HG02885 (cell line): Measurements from ENCODE around the gene RAB35.
A peak's percentile ranks its signal among the peaks of the same experiment; 100 is the strongest.

Source experiments
- ATAC-seq: cut with Tn5 transposase; IDR thresholded peaks from one replicate; pipeline ENCODE4 v1.9.1; 2021; ENCODE audit warnings: mild to moderate bottlenecking; ENCODE audit not compliant: unreplicated experiment, poor library complexity

Gene RAB35

DNA sequence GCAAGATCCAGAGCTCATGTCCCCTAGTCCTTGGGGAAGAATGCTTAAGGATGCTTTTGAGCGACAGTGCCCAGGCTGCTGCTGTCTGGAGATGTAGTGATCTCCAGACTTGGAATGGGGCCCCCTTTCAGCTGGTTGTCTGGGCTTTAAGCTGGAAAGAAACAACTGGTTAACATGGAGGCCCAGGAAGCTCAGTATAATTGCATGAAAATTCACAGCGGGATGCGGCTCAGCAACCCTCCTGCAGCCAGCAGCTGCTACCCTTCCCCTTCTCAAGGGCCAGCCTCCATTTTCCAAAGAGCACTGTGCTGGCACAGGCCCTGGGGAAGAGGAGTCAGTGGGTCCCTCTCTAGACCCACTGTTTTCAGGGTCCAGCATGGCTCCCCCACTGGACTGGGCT, 26.3 kb downstream of the RAB35 start:
- no peak for ATAC-seq

GRCh38 chr12:120089796-120090195, 26.8 kb downstream of the RAB35 start:
- no peak for ATAC-seq

DNA sequence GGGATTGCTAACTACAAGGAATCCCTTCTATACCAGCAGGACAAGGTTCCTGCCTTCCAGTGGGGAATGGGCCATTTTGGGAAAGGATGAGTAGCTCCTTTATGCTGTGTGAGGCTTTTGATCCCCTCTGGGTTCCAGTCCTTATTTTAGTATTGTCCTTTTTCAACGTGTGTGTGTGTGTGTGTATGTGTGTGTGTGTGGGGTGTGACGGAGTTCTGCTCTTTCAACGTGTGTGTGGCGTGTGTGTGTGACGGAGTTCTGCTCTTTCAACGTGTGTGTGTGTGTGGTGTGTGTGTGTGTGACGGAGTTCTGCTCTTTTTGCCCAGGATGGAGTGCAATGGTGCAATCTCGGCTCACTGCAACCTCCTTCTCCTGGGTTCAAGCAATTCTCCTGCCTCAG, 27.4 kb downstream of the RAB35 start:
- ATAC-seq = no peak

DNA sequence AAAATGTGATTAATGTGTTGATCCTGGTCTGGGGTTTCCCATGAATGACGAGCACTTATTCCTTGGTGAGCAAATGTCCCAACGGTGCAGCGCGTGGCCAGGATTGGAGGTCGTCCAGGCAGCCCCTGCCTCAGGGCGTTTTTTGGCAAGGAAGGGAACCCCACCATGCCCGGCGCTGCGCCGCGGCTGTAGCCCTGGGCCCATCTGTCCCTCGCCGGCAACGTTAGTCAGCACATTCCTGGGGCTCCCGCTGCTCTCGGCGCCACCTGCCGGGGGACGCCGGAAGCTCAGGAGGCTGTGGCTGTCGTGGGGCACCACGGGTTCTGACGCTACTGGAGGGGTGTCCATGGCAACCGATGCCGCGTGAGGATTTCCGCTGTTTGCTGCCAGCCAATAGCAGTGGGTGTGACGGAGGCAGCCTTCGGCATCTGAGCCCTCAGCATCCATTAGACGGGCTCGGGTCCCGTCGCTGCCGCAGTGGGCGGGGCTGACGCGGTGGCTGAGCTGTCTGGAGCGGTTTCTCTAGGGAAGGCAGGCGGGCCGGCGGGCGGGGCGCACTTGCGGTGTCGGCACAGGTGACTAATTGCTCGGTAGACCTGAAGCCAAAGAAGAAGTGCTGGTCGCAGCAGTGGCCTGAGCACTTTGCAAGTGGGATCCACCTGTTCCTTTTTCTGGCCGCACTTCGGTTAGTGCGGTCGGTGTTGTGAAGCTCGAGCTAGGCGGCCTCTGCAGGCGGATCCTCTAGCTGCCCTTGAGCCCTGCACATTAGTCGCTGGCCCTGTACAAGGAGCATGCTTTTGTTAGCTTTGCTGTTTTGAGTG, 29.5 kb downstream of the RAB35 start:
- ATAC-seq = peak; percentile 96

GRCh38 chr12:120085920-120086645, 30.5 kb downstream of the RAB35 start:
- ATAC-seq = no peak

DNA sequence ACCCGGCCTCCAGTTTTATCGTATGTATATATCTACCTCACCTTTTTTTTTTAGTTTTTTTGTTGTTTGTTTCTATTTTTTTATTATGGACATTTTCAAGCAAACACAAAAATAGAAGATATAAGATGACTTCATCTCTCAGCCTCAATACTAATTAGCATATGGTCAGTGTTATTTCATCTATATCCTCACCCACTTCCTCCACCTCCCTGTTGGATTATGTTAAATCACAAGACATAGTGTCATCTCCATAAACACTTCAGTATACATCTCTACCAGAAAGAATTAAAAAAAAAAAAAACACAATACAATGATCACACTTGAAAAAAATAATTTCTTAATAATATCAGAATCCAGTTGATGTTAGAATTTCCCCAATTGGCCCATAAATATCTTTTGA, 34.9 kb downstream of the RAB35 start:
- no peak for ATAC-seq

- no peak for ATAC-seq
Observed at GRCh38 chr12:120079411-120080400, 36.8 kb downstream of the RAB35 start.

DNA sequence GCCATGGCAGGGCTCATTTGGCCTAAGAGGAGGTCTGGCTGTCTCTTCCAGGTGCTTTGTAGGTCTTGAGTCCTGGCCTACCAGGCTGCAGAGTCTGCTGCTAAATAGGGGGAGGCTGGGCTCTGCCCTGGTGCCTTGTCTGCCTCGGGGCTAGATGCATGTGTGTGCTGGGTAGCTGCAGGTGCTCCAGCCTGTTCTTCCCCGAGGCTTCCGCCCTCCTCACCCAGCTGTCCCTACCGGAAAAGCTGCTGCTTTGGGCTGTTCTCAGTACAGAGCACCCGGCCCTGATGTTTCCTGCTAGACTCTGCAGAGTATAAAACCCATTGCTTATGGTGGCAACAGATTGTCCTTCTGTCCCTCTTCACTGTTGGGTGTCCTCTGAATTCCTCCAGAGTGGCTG, 37.7 kb downstream of the RAB35 start:
- ATAC-seq = no peak

DNA sequence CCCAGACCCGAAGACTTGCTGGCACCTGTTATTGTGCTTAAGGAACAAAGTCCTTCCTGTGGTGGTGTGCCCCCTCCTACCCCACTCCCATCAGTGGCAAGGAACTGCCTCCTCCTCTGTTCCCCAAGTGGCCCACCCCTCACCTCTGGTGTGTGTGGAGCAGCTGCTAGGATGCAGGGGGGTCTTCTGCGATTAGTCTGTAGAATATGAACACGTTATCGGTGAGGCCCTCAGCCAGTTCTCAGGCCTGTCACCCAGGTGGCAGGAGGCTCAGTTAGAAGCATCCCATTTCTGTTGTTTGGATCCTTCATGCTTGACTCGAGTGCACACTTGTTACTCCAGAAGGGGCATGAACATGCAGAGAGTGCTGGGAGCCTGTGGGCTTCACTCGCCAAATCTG, 39.3 kb downstream of the RAB35 start:
- ATAC-seq = no peak

GRCh38 chr12:120076651-120077050, 39.9 kb downstream of the RAB35 start:
- no peak for ATAC-seq

- ATAC-seq = no peak
Observed at GRCh38 chr12:120075034-120075616, 41.4 kb downstream of the RAB35 start.

- no peak for ATAC-seq
Observed at GRCh38 chr12:120072472-120073249, 43.9 kb downstream of the RAB35 start.

DNA sequence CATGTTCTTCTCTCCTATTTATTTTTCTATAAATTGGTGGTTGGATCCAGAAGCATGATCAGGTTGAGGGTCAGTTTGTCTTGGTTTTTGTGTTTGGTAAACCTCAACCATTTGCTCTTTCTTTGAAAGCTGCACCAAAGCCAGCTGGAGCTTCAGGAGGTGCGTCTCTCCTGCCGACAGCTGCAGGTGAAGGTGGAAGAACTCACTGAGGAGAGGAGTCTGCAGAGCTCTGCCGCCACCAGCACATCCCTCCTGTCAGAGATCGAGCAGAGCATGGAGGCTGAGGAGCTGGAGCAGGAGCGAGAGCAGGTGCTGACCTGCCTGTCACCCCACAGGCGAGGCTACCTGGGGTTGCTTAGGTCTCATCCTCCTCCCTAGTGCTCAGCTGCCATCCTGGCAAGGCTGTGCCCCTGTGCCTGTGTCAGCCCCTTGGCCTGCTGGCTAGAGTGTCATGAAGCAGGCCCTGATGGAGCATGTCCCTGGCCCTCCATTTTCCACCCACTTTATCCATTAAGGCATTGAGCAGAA, 45.0 kb downstream of the RAB35 start:
- ATAC-seq = no peak

- ATAC-seq = no peak
Observed at GRCh38 chr12:120069278-120069677, 47.3 kb downstream of the RAB35 start.

DNA sequence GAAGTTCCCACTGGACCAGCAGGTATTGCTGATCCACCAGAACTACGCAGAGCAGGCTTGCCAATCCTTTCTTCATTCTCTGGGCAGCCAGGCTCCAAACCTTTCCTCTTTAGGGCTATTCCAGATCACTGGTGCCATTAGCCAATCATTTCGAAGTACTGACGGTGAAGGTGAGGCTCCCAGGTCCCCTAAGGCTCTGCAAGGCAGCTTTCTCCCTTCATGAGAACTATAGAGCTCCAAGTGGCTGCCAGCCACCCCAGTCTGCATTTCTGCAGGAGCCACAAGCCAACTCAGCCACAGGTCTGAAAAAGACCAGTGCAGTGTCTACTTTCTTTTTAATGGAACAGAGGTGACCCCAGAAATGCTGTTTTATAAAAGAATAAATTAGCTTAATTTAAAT, 48.7 kb downstream of the RAB35 start:
- ATAC-seq = no peak

DNA sequence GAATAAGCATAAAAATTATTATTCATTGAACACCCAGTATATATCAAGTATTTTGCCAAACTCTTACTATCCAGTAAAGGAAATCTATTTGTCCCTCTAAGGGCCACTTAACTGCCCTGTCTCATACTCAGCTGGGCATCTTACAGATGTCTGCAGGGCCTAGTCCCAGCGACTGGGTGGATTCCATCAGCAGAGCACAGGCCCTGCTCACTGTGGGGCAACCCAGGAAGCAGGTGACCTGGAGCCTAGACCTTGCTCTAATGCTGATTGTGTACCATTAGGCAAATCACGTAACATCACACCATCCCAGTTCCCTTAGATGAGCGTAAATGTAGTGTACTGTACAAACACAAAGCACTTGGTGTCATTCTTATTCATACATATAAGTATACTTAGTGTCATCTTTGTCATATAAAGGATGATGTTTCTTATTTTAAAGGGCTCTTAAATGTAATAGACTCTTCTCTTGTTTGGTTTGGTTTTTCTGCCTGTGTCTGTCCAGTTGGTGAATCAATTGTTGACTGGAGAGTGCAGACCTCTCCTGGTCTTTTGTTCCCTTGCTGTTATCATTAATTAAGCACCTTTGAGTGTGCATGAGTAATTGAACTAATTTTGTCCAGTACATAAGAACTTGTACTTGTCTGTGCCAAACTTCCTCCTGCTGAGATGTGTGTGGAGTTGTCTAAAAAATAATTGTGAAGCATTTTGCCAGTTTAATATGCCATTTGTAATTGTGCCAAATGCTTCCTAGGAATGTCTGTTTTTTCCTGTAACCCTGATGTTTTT, 49.3 kb downstream of the RAB35 start:
- no peak for ATAC-seq

- ATAC-seq = no peak
Observed at GRCh38 chr12:120066341-120066740, 50.2 kb downstream of the RAB35 start.

DNA sequence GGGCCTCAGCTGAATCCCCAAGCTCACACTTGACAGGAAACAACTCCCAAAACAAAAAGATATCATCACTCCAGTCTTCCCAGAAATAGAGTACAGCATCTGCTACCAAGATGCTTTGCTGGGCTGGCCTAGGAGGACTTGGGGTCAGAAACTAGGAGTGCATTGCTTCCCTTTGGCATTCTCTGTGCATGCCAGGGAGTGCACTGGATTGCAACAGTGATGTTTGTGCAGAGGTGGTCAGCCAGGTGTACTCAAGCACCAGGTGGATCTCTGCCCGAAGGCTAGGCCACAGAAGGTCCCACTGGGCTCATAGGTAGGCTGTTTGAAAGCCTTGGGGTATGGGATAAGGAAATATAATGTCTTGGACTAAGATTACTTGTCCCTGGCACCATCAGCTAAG, 51.1 kb downstream of the RAB35 start:
- ATAC-seq = no peak
